GM21723 (cell line): ENCODE data around the gene CFAP45.

Experiments
- ATAC-seq: cut with Tn5 transposase; IDR thresholded peaks from one replicate; pipeline ENCODE4 v1.9.1; 2021; ENCODE audit warnings: mild to moderate bottlenecking, moderate library complexity; ENCODE audit not compliant: unreplicated experiment

The CFAP45 gene

GRCh38 chr1:159828581-159829272 is 71.2 kb downstream of the CFAP45 start:
- no peak for ATAC-seq

- ATAC-seq = no peak
Measured at GRCh38 chr1:159828176-159828575, 71.8 kb downstream of the CFAP45 start.

GRCh38 chr1:159827549-159827948 is 72.4 kb downstream of the CFAP45 start:
- no peak for ATAC-seq

GRCh38 chr1:159827102-159827490 is 72.9 kb downstream of the CFAP45 start:
- no peak for ATAC-seq

GRCh38 chr1:159826441-159827101 is 73.4 kb downstream of the CFAP45 start, which contains the start of gene SLAMF8:
SLAMF8 (plus strand) TSS chr1:159826873; CDS start chr1:159826899, 26 bp downstream.
- ATAC-seq = no peak

- ATAC-seq = no peak
Measured at GRCh38 chr1:159825564-159825963, 74.4 kb downstream of the CFAP45 start.

- no peak for ATAC-seq
Measured at GRCh38 chr1:159823406-159823805, 76.6 kb downstream of the CFAP45 start.
